HG03460 (cell line): ENCODE results near the gene PWWP2B.

Experiments used
- ATAC-seq: cut with Tn5 transposase; IDR thresholded peaks from one replicate; pipeline ENCODE4 v1.9.1; 2021; ENCODE audit not compliant: unreplicated experiment

Gene PWWP2B

DNA sequence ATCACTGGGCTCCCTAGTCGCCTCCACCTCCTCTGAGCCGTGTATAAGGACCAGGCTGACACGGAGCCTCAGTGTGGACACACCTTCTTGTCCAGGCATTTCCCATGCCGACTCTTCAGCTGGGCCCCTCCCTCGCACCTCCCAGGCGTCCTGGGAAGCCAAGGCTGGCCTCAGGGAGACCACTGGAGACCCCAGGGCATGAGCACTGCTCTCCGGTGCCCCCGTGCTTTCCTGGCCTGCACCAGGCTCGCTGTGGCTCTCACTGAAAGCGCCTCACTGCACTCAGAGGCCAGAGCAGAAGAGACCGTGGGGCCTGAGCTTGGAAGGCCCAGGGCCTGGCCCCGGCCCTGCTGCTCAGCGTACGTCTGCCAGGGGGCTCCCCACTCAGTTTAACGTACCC lies 33.6 kb upstream of the PWWP2B start:
- ATAC-seq: no peak

DNA sequence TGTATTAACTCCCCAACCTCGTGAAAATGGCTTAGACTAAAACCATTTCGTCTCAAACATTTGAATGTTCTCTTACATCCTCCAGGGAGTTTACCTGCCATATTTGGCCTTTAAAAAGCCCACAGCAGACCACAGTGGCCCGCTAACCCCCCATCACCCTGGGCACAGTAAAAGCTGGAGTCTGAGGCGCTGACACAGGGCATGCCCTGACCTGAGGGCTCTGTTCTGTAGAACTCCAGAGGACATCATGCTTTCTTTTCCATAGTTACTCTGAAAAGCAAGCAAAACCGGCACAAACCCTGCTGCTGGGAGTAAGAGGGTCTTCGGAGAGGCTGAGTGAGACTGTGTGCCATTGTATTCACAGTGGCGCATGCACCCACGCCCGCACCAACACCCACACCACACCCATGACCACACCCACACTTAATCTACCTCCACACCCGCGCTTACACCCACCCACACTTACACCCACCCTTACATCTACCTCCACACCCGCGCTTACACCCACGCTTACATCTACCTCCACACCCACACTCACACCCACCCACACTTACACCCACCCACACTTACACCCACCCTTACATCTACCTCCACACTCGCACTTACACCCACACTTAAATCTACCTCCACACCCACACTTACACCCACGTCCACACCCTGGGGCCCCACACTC lies 32.9 kb upstream of the PWWP2B start:
- ATAC-seq: no peak

DNA sequence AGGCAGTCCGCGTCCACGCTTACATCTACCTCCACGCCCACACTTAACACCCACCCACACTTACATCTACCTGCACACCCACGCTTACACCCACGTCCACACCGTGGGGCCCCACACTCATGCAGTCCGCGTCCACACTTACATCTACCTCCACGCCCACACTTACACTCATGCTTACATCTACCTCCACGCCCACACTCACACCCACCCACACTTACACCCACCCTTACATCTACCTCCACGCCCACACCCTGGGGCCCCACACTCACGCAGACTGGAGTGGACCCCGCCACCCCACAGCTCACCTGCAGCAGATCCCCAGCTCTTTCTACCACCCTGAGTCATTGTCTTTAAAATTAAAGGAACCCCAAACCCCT lies 32.4 kb upstream of the PWWP2B start:
- no peak for ATAC-seq

- ATAC-seq: no peak
Observed at GRCh38 chr10:132365102-132365501, 31.9 kb upstream of the PWWP2B start.

- no peak for ATAC-seq
Observed at GRCh38 chr10:132366006-132366405, 31.0 kb upstream of the PWWP2B start.

GRCh38 chr10:132366499-132366898 lies 30.5 kb upstream of the PWWP2B start:
- no peak for ATAC-seq

DNA sequence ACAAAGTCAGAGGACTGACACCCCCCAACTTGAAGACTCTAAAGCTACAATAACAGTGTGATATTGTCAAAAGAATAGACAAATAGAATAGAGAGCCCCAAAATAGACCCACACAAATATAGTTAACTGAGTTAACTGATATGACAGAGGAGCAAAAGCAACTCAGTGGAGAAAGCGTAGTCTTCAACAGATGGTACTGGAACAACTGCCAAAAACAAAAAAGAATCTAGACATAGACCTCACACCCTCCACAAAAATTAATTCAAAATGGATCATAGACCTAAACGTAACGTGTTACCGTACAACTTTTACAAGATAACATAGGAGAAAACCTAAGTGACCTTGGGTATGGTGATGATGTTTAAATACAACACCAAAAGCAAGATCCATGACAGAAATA lies 28.6 kb upstream of the PWWP2B start:
- ATAC-seq: no peak

DNA sequence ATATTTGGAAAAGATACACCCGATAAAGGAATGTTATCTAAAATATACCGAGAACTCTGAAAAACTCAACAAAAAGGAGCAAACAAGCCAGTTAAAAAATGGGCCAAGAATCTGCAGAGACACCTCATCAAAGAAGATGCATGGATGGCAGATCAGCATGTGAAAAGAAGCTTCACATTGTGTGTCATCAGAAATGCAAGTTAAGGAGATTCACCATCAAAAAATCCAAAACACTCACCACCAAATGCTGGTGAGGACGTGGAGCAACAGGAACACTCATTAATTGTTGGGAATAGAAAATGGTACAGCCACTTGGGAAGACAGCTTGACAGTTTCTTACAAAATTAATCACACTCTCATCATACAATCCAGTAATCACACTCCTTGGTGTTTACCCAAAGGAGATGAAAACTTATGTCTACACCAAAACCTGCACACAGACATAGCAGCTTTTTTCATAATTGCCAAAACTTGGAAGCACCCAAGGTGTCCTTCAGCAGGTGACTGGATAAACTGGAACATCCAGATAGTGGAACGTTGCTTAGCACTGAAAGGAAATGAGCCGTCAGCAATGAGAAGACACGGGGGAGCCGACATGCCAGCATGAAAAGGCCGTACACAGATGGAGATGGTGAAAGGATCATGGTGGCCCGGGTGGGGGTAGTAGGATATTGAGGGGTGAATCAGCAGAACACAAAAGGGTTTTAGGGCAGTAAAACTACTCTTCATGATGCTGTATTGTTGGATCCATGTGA lies 27.9 kb upstream of the PWWP2B start:
- ATAC-seq: no peak

- no peak for ATAC-seq
Observed at GRCh38 chr10:132369636-132370185, 27.3 kb upstream of the PWWP2B start.

DNA sequence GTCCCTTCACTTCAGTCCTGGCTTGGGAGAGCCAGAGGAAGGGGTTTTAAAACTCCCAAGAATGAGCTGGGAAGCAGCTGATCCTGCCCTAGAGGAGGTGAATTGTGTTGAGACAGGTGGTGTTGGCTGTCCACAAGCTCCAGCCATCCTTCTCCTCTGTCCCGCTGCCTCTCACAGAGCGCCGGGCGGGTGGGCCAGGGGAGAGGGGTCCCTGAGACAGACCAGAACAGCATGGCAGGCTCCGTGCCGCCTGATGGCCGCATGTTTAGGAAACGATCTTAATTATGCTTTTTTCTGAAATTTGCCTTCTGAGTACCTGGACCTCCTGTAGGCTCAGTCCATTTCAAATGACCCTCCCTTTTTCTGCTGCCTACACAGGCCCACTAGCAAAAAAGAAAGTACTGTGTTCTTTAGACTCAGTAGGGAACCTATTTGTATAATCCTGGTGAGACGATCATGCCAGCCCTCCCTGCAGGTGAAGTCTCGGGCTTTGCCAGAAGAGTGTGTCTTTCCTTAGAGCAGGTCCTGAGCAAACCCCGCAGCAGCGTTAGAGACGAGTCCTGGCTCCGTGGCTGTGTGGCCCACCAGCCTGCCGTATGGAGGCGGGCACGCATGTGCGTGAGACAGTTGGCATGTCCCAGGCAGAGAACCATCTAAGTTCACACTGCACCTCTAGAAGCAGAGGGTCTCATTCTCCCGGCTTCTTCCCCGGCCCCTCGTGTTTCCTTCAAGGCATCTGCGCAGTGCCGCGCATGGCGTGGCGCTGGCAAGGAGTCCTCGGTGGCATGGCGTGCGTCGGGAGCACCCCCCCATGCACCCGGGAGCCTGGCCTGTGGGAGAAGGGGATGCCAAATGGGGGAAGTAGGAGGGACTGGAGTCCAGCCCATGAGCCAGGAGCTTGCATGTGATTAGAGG lies 26.3 kb upstream of the PWWP2B start:
- no peak for ATAC-seq

GRCh38 chr10:132371641-132372081 lies 25.3 kb upstream of the PWWP2B start:
- ATAC-seq: no peak

- ATAC-seq: no peak
Observed at GRCh38 chr10:132372516-132373095, 24.4 kb upstream of the PWWP2B start.

- no peak for ATAC-seq
Observed at GRCh38 chr10:132373241-132373955, 23.6 kb upstream of the PWWP2B start.

GRCh38 chr10:132374176-132374575 lies 22.8 kb upstream of the PWWP2B start:
- ATAC-seq: no peak

- no peak for ATAC-seq
Observed at GRCh38 chr10:132374612-132375011, 22.4 kb upstream of the PWWP2B start.

- no peak for ATAC-seq
Observed at GRCh38 chr10:132375116-132375794, 21.7 kb upstream of the PWWP2B start.

GRCh38 chr10:132375795-132376297 lies 21.2 kb upstream of the PWWP2B start:
- no peak for ATAC-seq

- no peak for ATAC-seq
Observed at GRCh38 chr10:132376394-132376851, 20.6 kb upstream of the PWWP2B start.

GRCh38 chr10:132377326-132377725 lies 19.7 kb upstream of the PWWP2B start:
- ATAC-seq: no peak
